Motor neuron (in vitro differentiated cells): ENCODE measurements around the gene PITPNB. TPM values are rescaled to one million over a fixed set of nuclear protein-coding genes. Genes with fewer than 3 reads are reported as not detected.
A peak's percentile ranks its signal among the peaks of the same experiment; 100 is the strongest.

ENCODE experiments used
- ATAC-seq, 8 experiments: fragments of 200-7000 bp; cut with Tn5 transposase; replicated peaks in 6 of 8; 2 replicates each; pipeline ENCODE4 v1.8.0; 2021; ENCODE audit warnings: mild to moderate bottlenecking in 8 of 8, moderate library complexity in 8 of 8
- H3K27ac ChIP-seq, 2 donors: fragments of 250-450 bp; sonication (Bioruptor Pico); 2 replicates each; pipeline ENCODE4 v1.9.0; 2021; ENCODE audit warnings: antibody characterized with exemption in 2 of 2, mild to moderate bottlenecking in 2 of 2, moderate library complexity in 1 of 2
- H3K4me1 ChIP-seq, 2 donors: fragments of 250-450 bp; sonication (Bioruptor Pico); replicated peaks in 1 of 2; 2 replicates each; pipeline ENCODE4 v1.6.1; 2021; ENCODE audit warnings: antibody characterized with exemption in 2 of 2, mild to moderate bottlenecking in 2 of 2, moderate library complexity in 1 of 2
- H3K4me3 ChIP-seq, 5 donors: fragments of 250-450 bp; sonication (Bioruptor Pico); 2 replicates each; pipeline ENCODE4 v1.9.0; 2021; ENCODE audit warnings: antibody characterized with exemption in 5 of 5, mild to moderate bottlenecking in 5 of 5, moderate library complexity in 4 of 5
- WGBS, 10 experiments: fragments of 450-650 bp; shearing (Covaris generic); methylation state at CpG; one replicate each; pipeline ENCODE4 v1.0.0; 2022; 5-methylcytosine and 5-hydroxymethylcytosine counted together
- in situ Hi-C, 9 experiments: fragments of 400-800 bp; cut with MboI; loops; one replicate each; pipeline ENCODE4 v1.15.0; 2021; ENCODE audit warnings: low sequenced_read_pairs in 9 of 9, low pct_unique_long_range_greater_than_20kb in 2 of 9; ENCODE audit not compliant: unreplicated experiment in 9 of 9
- total RNA-seq, 8 experiments: library from RNA; unstranded; fragments of 300-600 nt; gene quantifications; 2 replicates each; pipeline versions ENCODE4 v1.2.3 to v1.2.4, GENCODE V29; 2022

The PITPNB gene
- total RNA-seq, 8 experiments from 2014 or later: 22.6 to 81.9 (median 37.0) TPM

DNA sequence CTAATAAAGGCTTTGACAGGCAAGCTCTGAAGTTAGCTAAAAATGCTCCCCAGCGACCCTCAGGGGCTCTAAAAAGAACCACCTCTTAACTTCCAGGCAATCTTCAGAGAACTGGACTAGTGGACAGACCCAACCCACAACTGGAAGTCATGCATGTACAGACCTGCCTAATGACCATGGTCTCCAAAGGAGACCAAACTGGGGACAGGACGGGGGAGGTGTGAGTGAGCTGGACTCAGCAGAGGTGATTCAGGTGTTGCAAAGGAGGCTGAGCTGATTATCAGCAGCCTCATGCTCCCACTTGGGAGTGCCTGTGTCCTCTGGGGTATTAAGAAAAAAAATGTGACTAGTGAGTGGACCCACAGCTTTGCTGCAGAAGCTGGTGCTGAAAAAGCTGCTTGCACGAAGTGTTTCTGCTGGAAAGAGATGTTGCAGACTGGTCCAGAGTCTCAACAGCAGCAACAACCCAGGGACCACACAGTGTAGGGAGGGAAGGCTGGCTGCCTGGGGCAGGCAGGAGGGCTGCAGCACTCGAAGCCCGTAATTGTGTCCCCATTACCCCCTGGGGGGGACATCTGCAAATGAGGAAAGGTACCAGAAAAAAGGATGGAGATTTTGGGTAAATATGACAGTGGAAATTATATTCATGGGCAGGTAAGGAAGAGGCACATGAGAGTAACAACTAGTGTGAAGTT, 35.3 kb downstream of the PITPNB start:
- WGBS, 10 experiments: 7 to 81% (median 62%) methylated on average over 2 to 4 of the region's 5 CpGs; no CpG with 5 or more reads in 5 of the 10 experiments
- peak in 1 of 8 experiments; percentile 7 for ATAC-seq
- H3K4me1 ChIP-seq: peaks cover 10 to 24% of the 10 kb centered on the region in 2 donors
- in situ Hi-C loops: loop anchor here in 4 of 9 experiments (10.0 to 25.0 kb wide), 3 partner anchors 103 to 128 kb away; no protein-coding TSS in a partner anchor
- no peak overlapping the region for H3K27ac ChIP-seq
- H3K4me3 ChIP-seq: no peak overlapping the region

DNA sequence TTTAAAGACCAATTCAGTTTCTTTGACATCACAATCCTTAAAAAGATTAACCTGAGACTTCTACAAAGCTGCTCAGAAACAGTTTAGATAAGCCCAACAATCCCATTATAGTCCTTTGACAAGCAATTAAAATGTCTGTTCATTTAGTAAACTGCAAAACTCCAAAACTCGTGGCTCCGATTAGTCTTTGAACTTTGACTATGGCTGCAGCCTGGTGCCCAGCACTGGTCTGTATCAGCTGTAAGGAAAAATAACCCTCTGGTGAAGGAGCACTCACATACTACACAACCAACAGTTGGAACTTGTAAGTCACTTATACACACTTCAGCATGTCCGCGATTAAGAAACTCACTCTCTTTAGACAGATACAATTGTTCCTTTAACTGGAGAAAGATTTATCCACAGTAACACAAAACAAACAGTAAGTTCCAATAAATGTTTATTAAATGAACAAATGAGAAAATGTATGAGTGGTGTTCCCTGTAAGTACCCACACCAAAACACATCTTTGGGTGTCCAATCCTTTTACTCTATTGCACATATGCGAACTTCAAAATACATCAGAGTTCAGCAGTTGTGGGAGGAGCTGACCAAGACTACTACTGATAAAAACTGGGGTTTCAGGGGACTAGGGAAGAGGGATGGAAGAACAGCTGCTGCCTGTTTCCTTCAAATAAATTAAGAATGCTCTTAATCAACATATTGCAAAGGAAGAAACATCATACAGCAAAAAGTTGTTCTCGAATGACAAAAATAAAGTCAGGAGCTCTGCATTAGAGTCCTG, 36.4 kb downstream of the PITPNB start:
- peaks cover 21 to 33% of the 10 kb centered on the region in 2 donors for H3K4me1 ChIP-seq
- no peak overlapping the region for H3K4me3 ChIP-seq
- ATAC-seq: peak in 2 of 8 experiments; percentile 10 to 25
- no peak overlapping the region for H3K27ac ChIP-seq
- 47 to 90% (median 70%) methylated on average over 1 to 6 of the region's 6 CpGs; no CpG with 5 or more reads in 1 of the 10 experiments for WGBS, 10 experiments
- in situ Hi-C loops: loop anchor here in 4 of 9 experiments (10.0 to 25.0 kb wide), 3 partner anchors 105 to 130 kb away; no protein-coding TSS in a partner anchor

DNA sequence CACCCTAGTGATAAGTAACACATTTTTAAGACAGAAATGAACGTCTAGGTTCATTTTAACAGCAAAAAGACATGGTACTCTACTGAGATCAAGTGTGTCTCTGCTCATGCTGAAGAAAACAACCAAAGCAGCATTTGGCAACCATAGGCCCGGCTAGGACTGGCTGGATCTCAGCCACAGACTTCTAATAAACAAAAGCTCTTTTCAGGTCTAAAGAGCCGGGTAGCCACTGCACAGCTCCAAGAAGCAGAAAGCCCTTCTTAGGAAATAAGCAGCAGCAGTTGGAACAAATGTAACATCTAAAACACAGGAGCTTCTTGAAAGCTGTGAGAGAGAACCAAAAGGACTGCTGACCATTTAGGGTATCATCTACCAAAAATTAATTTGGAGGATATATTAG, 37.6 kb downstream of the PITPNB start:
- Histone ChIP-seq H3K4me1 (peaks cover 34 to 45% of the 10 kb centered on the region in 2 donors), H3K4me3 (no peak overlapping the region), H3K27ac (peak overlapping the region in 1 of 2 donors; percentile 4)
- WGBS, 10 experiments: 0 to 58% (median 29%) methylated on average over 1 to 3 of the region's 3 CpGs; no CpG with 5 or more reads in 1 of the 10 experiments
- in situ Hi-C loops: loop anchor here in 4 of 9 experiments (10.0 to 25.0 kb wide), 3 partner anchors 106 to 131 kb away; no protein-coding TSS in a partner anchor
- ATAC-seq: peak in 4 of 8 experiments; percentile 23 to 68 (median 48)

DNA sequence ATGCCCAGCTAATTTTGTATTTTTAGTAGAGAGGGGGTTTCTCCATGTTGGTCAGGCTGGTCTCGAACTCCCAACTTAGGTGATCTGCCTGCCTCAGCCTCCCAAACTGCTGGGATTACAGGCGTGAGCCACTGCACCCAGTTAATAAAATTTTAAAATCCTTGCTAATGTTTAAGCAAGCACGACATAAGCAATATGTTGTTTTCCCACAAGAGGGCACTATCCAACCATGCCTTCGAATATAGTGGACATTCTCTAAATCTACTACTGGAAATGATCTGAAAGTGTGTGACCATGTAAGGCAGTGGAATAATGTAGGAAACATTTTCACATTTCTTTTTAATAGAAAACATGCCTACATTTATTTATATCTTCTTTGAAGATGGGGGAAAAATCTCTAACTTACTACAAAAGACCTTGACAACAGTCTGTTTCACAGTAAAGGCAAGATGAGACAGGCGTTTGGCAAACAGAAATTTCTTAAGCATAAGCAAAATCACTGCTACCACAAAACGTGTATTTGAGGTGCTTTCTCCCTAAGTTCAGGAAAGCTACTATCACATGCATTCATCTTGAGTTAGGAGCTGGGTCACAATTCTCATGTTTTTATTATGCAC, 38.2 kb downstream of the PITPNB start:
- ATAC-seq: peak; percentile 40 to 73 (median 54)
- Histone ChIP-seq H3K4me1 (peaks cover 39 to 49% of the 10 kb centered on the region in 2 donors), H3K4me3 (no peak overlapping the region), H3K27ac (peak overlapping the region in 1 of 2 donors; percentile 4)
- WGBS, 10 experiments: 0 to 100% (median 28%) methylated on average over 1 to 6 of the region's 6 CpGs
- in situ Hi-C loops: loop anchor here in 4 of 9 experiments (10.0 to 25.0 kb wide), 3 partner anchors 106 to 131 kb away; no protein-coding TSS in a partner anchor

DNA sequence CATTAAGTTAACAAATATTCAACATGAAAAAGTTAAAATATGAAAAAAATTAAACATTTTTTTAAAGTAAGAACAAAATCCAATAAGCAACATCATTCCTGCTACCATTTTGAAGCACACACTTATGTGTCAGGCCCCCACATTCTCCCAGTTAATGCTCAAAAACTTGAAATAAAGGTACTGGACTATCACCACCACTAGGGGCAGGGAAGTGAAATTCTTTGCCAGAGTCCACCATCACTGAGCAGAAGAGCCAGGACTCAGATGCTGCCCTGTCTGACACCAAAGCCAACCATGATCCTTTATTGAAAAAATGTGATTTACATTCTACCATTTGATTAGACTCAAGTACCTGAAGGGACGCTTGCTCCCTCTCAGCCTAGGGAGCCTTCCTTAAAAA, 39.1 kb downstream of the PITPNB start:
- 25 to 100% (median 80%) methylated on average over 1 of the region's 1 CpG; no CpG with 5 or more reads in 6 of the 10 experiments for WGBS, 10 experiments
- Histone ChIP-seq H3K4me1 (peaks cover 39 to 49% of the 10 kb centered on the region in 2 donors), H3K4me3 (no peak overlapping the region), H3K27ac (no peak overlapping the region)
- in situ Hi-C loops: loop anchor here in 4 of 9 experiments (10.0 to 25.0 kb wide), 3 partner anchors 107 to 132 kb away; no protein-coding TSS in a partner anchor
- peak in 4 of 8 experiments; percentile 34 to 51 (median 41) for ATAC-seq

DNA sequence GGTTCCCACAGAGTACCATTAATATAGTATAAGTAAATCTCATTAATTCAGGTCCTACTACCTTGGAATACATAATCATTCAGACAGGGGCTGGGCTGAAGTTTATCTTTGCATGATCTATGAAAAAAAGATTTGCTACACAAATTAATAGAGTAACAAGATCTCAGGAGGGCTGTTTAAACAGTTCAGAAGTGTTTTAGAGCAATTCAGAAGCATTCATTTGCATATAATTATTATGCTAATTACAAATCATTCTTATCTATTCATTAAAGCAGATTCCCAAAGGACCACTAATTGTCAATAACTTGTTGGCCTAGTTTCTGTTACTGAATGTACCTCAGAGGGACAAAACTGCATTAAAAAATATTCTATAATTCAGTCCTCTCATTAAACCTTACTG, 40.5 kb downstream of the PITPNB start:
- H3K4me3 ChIP-seq: no peak overlapping the region
- H3K4me1 ChIP-seq: peaks cover 42 to 52% of the 10 kb centered on the region in 2 donors
- in situ Hi-C loops: loop anchor here in 3 of 9 experiments (25.0 kb wide), 2 partner anchors 109 to 134 kb away; no protein-coding TSS in a partner anchor
- ATAC-seq: no peak
- no peak overlapping the region for H3K27ac ChIP-seq

DNA sequence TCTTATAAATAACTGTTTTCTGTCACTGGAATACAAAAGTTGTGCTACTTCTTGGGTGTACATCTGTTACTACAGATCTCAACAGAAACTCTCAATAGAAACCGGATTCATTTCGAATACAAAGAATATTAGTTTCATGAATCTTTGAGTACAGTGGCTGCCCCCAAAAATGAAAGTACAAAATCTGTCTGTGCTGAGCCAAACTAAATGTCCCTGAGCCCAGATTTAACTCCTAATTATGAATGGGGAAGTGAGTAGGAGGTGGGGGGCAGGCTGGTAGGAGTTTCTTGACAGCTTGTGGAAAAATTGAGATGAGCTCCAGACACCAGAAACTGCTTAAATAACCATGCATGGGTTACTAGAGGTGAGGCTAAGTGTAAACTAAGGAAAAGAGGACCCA, 41.6 kb downstream of the PITPNB start:
- 22 to 100% (median 89%) methylated on average over 2 of the region's 2 CpGs; no CpG with 5 or more reads in 3 of the 10 experiments for WGBS, 10 experiments
- peaks cover 43 to 53% of the 10 kb centered on the region in 2 donors for H3K4me1 ChIP-seq
- peak overlapping the region; percentile 19 to 22 for H3K27ac ChIP-seq
- ATAC-seq: no peak
- H3K4me3 ChIP-seq: no peak overlapping the region
- in situ Hi-C loops: loop anchor here in 3 of 9 experiments (25.0 kb wide), 2 partner anchors 110 to 135 kb away; no protein-coding TSS in a partner anchor

DNA sequence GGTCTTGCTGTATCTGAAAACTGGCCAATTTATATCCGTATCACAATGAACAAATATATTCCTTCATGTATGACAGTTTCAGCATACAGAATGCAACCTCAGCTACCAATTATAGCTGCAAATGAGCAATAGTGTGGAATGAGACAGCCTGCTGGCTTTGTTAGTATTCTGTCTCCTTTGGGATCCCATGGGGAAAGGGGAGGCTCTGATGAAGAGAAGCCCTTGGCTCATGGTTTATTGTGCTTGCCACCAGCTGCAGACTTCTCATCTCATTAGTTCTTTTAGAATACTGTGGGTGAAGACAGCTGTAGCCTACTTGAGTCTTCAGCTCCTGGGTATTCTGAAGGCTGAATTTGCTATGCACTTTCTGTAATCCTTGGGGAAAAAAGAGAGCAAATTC, 42.4 kb downstream of the PITPNB start:
- ATAC-seq: peak in 6 of 8 experiments; percentile 17 to 94 (median 76)
- peaks cover 43 to 50% of the 10 kb centered on the region in 2 donors for H3K4me1 ChIP-seq
- 0 to 100% (median 63%) methylated on average over 1 of the region's 1 CpG; no CpG with 5 or more reads in 1 of the 10 experiments for WGBS, 10 experiments
- H3K27ac ChIP-seq: peak overlapping the region in 1 of 2 donors; percentile 34
- in situ Hi-C loops: loop anchor here in 3 of 9 experiments (25.0 kb wide), 2 partner anchors 111 to 136 kb away; no protein-coding TSS in a partner anchor
- H3K4me3 ChIP-seq: no peak overlapping the region

DNA sequence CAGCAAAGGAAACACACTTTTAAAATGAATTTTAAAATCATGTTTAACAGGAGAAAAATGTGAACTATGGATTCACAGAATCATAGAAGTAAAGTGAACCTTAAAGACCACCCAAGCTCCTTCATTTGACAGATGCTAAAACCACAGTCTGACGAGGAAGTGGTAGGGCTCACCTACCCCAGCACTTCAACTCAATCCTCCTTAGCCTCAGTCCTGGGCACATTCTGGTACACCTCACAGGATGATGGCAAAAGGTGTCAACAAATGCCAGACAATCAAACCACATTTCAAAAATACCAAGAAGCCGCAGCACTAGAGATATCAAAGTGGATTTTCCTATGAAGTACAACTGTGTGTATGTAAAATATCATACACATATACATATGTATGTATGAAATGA, 43.1 kb downstream of the PITPNB start:
- Histone ChIP-seq H3K4me1 (peaks cover 39 to 43% of the 10 kb centered on the region in 2 donors), H3K27ac (peak overlapping the region in 1 of 2 donors; percentile 34)

DNA sequence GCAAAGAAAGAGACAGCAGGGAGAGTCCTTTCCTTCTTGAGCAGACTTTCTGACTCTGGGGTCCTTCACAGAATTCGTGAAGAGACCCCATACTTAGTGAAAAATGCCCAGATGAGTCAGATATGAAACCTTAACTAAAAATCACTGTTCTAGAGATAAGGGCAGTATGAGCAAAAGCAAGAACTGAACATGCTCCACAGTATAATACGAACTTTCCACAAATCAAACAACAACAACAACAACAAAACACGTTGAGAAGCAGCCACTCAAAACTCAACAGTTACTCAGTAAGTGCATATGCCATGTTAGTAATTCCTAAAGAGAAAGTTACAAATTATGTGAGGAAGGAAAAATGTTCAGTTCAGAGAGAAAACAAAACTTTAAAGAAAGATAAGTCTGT, 44.3 kb downstream of the PITPNB start:
- no peak for ATAC-seq
- H3K27ac ChIP-seq: no peak overlapping the region
- H3K4me1 ChIP-seq: peaks cover 35 to 38% of the 10 kb centered on the region in 2 donors
- in situ Hi-C loops: loop anchor here in 3 of 9 experiments (25.0 kb wide), 2 partner anchors 113 to 138 kb away; no protein-coding TSS in a partner anchor
- WGBS, 10 experiments: 0 to 100% (median 83%) methylated on average over 1 to 3 of the region's 3 CpGs
- H3K4me3 ChIP-seq: no peak overlapping the region

More for the DNA sequence above, 43.1 kb downstream of the PITPNB start:
- no peak overlapping the region for H3K4me3 ChIP-seq
- in situ Hi-C loops: loop anchor here in 3 of 9 experiments (25.0 kb wide), 2 partner anchors 111 to 136 kb away; no protein-coding TSS in a partner anchor
- ATAC-seq: no peak
- 80 to 100% (median 100%) methylated on average over 1 to 2 of the region's 2 CpGs; no CpG with 5 or more reads in 1 of the 10 experiments for WGBS, 10 experiments

DNA sequence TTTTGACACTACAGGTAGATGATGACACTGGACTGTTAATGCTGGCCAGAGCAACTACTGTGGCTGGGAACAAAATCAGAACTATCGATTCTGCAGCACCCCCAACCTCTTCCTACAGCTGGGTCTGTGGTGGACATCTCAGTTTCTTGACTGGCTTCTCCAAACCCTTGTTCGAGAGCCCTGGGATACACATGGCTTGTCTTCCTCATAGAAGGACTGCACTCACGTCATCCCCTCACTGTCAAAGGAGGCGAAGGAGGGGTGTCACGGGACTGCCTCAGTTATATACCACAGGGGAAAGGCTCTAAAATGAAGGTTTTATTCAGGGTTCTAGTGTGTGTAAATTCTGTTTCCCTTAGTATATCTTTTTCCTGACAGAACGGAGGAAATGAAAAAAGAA, 44.9 kb downstream of the PITPNB start:
- Histone ChIP-seq H3K4me3 (no peak overlapping the region), H3K27ac (no peak overlapping the region), H3K4me1 (peaks cover 35 to 42% of the 10 kb centered on the region in 2 donors)
- in situ Hi-C loops: no loop called here
- WGBS, 10 experiments: 40 to 100% (median 80%) methylated on average over 1 to 6 of the region's 6 CpGs; no CpG with 5 or more reads in 1 of the 10 experiments
- ATAC-seq: no peak

DNA sequence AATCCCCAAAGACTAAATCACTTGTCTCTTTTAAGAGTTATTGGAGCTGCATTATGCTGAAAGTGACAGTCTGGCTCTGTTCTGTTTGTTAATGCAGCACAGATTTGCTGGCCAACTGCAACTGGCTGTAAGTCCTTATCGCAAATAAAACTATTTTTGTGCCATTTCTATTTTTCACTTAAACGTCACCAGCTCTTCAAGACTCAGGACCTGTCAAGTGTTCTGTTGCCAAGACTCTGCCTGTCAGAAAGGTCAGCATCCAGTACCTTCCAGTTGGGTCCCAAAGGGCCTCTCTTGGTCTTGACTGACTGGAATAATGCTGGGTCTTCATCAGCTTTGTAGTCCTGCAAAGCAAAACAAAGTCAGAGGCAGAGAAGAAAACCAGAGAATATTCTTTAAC, 45.6 kb downstream of the PITPNB start:
- 17 to 100% (median 90%) methylated on average over 1 to 2 of the region's 2 CpGs; no CpG with 5 or more reads in 4 of the 10 experiments for WGBS, 10 experiments
- peaks cover 29 to 41% of the 10 kb centered on the region in 2 donors for H3K4me1 ChIP-seq

More for the DNA sequence above, 45.6 kb downstream of the PITPNB start:
- Histone ChIP-seq H3K4me3 (no peak overlapping the region), H3K27ac (peak overlapping the region in 1 of 2 donors; percentile 3)
- ATAC-seq: peak in 1 of 8 experiments; percentile 36
- in situ Hi-C loops: no loop called here
